Brain microvascular endothelial cell (primary cell): ENCODE data around the gene MFSD2B.
"Not testable (repeated sequence)": the region's sequence is repeated elsewhere in the genome, so short reads cannot be mapped to it uniquely, and the experiment has no call there.

Experiments
- DNase-seq: peaks from one replicate; pipeline ENCODE4 v3.0.0-alpha.2; 2020
- H3K27ac ChIP-seq: fragments of 250-450 bp; sonication (Bioruptor Pico); 2 replicates; pipeline ENCODE4 v1.5.1; 2020; ENCODE audit warnings: mild to moderate bottlenecking, moderate library complexity
- H3K27me3 ChIP-seq: fragments of 250-450 bp; sonication (Bioruptor Pico); replicated peaks from 2 replicates; pipeline ENCODE4 v1.5.1; 2020; ENCODE audit warnings: mild to moderate bottlenecking
- H3K36me3 ChIP-seq: fragments of 250-450 bp; sonication (Bioruptor Pico); replicated peaks from 2 replicates; pipeline ENCODE4 v1.5.1; 2020; ENCODE audit warnings: mild to moderate bottlenecking
- H3K4me3 ChIP-seq: 2 replicates; pipeline ENCODE4 v1.5.1; 2011; ENCODE audit warnings: low read depth, mild to moderate bottlenecking, control low read depth, low read length, moderate library complexity
- CTCF ChIP-seq: IDR thresholded peaks from 2 replicates; pipeline ENCODE4 v1.5.1; 2011; ENCODE audit warnings: low read depth, mild to moderate bottlenecking, moderate library complexity, low read length, control low read depth, inconsistent platforms; ENCODE audit errors: missing control alignments
- in situ Hi-C: cut with HindIII; loops from 2 replicates; pipeline ENCODE4 v1.10.0; 2017; ENCODE audit warnings: low sequenced_read_pairs, low pct_ligation_motif_present

The MFSD2B gene

GRCh38 chr2:24011250-24012104, 1.6 kb downstream of the MFSD2B start:
- in situ Hi-C loops, result no loop called here
- DNase-seq, result no peak
- no peaks in the 10 kb centered on the region for H3K27me3 ChIP-seq
- TF ChIP-seq CTCF, result no peak
- no peaks in the 10 kb centered on the region for H3K36me3 ChIP-seq
- no peak overlapping the region for H3K4me3 ChIP-seq
- no peak overlapping the region for H3K27ac ChIP-seq

GRCh38 chr2:24012521-24013188, 2.8 kb downstream of the MFSD2B start:
- H3K4me3 ChIP-seq, result no peak overlapping the region
- no peak for TF ChIP-seq CTCF
- no peaks in the 10 kb centered on the region for H3K36me3 ChIP-seq
- in situ Hi-C loops, result no loop called here
- H3K27ac ChIP-seq, result no peak overlapping the region
- DNase-seq, result no peak
- no peaks in the 10 kb centered on the region for H3K27me3 ChIP-seq

- H3K36me3 ChIP-seq, in situ Hi-C loops, H3K27me3 ChIP-seq, DNase-seq, H3K4me3 ChIP-seq: not testable (repeated sequence)
- H3K27ac ChIP-seq, result peak overlapping the region; percentile 16
These were observed 5.0 kb downstream of the MFSD2B start for GRCh38 chr2:24014902-24015301.

- Histone ChIP-seq H3K27ac (peak overlapping the region; percentile 66), H3K4me3 (no peak overlapping the region), H3K27me3 (no peaks in the 10 kb centered on the region), H3K36me3 (no peaks in the 10 kb centered on the region)
- in situ Hi-C loops, result no loop called here
- TF ChIP-seq CTCF, result no peak
- DNase-seq, result peak; percentile 83
These were observed 5.9 kb downstream of the MFSD2B start for GRCh38 chr2:24015562-24016375.

GRCh38 chr2:24016376-24016761, 6.5 kb downstream of the MFSD2B start:
- TF ChIP-seq CTCF, result no peak
- no peaks in the 10 kb centered on the region for H3K36me3 ChIP-seq
- no peak for DNase-seq
- in situ Hi-C loops, result no loop called here
- H3K27ac ChIP-seq, result peak overlapping the region; percentile 66
- H3K27me3 ChIP-seq, result no peaks in the 10 kb centered on the region
- no peak overlapping the region for H3K4me3 ChIP-seq
